Activated CD8-positive, alpha-beta T cell treated with anti-CD3 and anti-CD28 coated beads for 36 hours (primary cell): ENCODE results near the gene MYO1H. TPM values are rescaled to one million over a fixed set of nuclear protein-coding genes. Genes with fewer than 3 reads are reported as not detected.

ENCODE experiments used
- ATAC-seq: fragments of 200-7000 bp; cut with Tn5 transposase; one replicate; pipeline ENCODE4 v1.10.0; 2021; ENCODE audit warnings: mild to moderate bottlenecking, moderate library complexity
- CTCF ChIA-PET: fragments of 350-600 bp; sonication (Branson Sonifier 250); formaldehyde crosslinking; loops from one replicate; lab custom pipeline; 2021; ENCODE audit warnings: antibody characterized with exemption; lab: Charles Lee
- POLR2A ChIA-PET: fragments of 350-600 bp; sonication (Branson Sonifier 250); formaldehyde crosslinking; loops from one replicate; lab custom pipeline; 2021; ENCODE audit warnings: antibody characterized with exemption; lab: Charles Lee
- DNase-seq: peaks from one replicate; pipeline ENCODE4 v3.0.0-alpha.2; 2020
- H3K27ac Mint-ChIP-seq: one replicate; pipeline ENCODE4 v1.8.0; 2021; ENCODE audit warnings: mild to moderate bottlenecking, mixed read lengths
- H3K27me3 Mint-ChIP-seq: one replicate; pipeline ENCODE4 v1.8.0; 2021; ENCODE audit warnings: mixed read lengths
- H3K36me3 Mint-ChIP-seq: one replicate; pipeline ENCODE4 v1.8.0; 2021; ENCODE audit warnings: low read depth, mixed read lengths
- H3K4me1 Mint-ChIP-seq: one replicate; pipeline ENCODE4 v1.8.0; 2021; ENCODE audit warnings: low read depth, mixed read lengths
- H3K4me3 Mint-ChIP-seq: one replicate; pipeline ENCODE4 v1.8.0; 2021; ENCODE audit warnings: mild to moderate bottlenecking, moderate library complexity, mixed read lengths
- H3K9me3 Mint-ChIP-seq: one replicate; pipeline ENCODE4 v1.8.0; 2021; ENCODE audit warnings: mixed read lengths
- intact Hi-C: fragments of 100-400 bp; cut with micrococcal nuclease; formaldehyde crosslinking; loops from one replicate; pipeline ENCODE4 v1.10.0; 2022
- total RNA-seq, 2 experiments: library from RNA; stranded (reverse); gene quantifications; one replicate each; pipeline ENCODE4 v1.2.3, GENCODE V29; 2021
- TF ChIP-seq, protein P1 (sequence below): fragments of 200-600 bp; IDR thresholded peaks from one replicate; pipeline ENCODE4 v1.8.0; 2022; ENCODE audit warnings: antibody characterized with exemption, mild to moderate bottlenecking

Gene MYO1H
- total RNA-seq, 2 experiments from 2014 or later: not detected

DNA sequence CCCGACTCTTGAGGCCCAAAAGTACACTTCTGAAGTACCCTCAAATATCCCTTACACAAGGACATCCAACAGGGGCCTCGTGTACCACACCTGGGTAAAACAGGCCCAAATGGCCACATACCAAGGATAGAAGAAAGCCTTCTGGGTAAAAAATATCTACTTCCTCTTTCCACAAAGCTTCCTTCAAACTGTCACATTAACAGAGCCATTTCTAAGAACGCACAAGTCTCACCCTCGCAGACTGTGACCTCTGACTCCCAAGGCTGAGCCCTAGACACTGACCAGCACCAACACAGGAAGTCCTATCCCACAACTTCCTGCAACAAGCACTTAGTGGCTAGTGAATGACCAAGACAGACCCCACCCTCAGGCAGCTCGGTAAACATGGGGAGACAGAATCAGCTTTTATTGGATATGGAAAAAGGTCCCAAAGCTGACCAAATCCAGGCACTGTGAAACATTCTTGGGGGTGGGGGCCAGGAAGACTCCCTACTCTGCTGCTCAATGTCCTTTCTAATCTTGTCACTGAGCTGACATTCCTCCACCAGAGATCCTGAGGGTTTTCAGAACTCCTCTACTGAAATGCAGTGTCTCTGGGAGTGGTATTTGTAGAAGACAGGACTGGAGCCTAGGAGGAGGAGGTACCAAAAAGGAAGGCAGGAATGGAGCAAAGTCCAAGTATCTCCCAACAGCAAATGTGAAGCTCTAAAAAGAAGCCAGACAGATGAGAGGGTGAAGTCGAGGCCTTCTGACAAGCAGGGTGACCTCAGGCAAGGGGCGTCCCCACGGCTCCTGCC is 113.5 kb downstream of the MYO1H start:
- CTCF ChIA-PET: interaction anchor here (0.9 kb wide), 1 partner anchor 392 kb away, joined by 3 read pairs; no protein-coding TSS in a partner anchor
- no peak for ATAC-seq
- H3K27me3 Mint-ChIP-seq: no peaks in the 10 kb centered on the region
- intact Hi-C loops: no loop called here
- POLR2A ChIA-PET: no interaction called here
- TF ChIP-seq, protein P1, sequence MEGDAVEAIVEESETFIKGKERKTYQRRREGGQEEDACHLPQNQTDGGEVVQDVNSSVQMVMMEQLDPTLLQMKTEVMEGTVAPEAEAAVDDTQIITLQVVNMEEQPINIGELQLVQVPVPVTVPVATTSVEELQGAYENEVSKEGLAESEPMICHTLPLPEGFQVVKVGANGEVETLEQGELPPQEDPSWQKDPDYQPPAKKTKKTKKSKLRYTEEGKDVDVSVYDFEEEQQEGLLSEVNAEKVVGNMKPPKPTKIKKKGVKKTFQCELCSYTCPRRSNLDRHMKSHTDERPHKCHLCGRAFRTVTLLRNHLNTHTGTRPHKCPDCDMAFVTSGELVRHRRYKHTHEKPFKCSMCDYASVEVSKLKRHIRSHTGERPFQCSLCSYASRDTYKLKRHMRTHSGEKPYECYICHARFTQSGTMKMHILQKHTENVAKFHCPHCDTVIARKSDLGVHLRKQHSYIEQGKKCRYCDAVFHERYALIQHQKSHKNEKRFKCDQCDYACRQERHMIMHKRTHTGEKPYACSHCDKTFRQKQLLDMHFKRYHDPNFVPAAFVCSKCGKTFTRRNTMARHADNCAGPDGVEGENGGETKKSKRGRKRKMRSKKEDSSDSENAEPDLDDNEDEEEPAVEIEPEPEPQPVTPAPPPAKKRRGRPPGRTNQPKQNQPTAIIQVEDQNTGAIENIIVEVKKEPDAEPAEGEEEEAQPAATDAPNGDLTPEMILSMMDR: no peak
- peaks cover 37% of the 10 kb centered on the region for H3K4me1 Mint-ChIP-seq
- H3K4me3 Mint-ChIP-seq: no peak overlapping the region
- H3K27ac Mint-ChIP-seq: peak overlapping the region; percentile 77
- H3K36me3 Mint-ChIP-seq: peaks cover 16% of the 10 kb centered on the region
- H3K9me3 Mint-ChIP-seq: no peaks in the 10 kb centered on the region
- no peak for DNase-seq

DNA sequence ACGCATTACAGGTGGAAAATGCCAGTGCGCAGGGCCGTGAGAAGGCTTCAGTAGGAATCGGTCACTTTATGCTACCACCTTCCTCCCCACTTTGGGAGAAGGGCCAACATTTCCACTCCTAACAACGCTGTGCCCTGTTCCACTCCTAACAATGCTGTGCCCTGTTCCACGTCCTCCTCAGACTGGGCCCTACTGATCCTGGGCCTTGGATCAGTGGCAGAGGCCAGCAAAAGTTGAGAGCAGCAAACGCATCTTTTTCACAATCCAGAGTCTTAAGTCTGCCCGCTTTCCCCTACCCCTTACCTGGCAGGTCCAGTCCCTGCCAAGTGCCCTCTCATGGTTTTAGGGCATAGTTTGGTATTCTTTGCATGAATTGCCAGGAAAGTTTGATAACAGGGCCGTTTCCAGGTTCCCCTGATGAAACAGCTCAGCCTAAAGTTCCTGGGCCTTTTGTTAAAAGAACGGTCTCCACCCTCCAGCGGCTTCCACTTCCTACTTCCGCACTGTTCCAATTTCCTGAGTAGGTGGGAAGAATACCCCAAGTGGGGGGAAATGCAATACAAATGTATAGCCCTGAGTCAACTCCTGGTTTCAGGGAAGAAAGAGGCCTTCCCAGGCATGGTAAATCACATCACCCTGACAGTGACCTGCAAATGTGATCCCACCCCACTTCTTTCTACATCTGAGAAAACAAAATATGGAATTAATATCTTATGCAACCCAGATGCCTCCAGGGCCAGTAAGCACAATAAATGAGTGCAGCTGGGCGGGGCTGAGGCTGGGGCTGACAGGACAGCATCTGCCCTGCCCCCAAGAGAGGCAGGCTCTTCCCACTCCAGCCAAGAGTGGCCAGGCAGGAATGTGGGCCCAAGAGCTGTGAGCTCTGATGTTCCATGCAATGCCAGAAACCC is 114.4 kb downstream of the MYO1H start:
- ChIA-PET CTCF (interaction anchor here (0.9 to 1.8 kb wide), 4 partner anchors 34 to 391 kb away, joined by 3 to 7 read pairs (median 4); no protein-coding TSS in a partner anchor), POLR2A (interaction anchor here (0.9 to 1.3 kb wide), 2 partner anchors 9 to 15 kb away, joined by 4 to 5 read pairs; partner anchors contain the start of genes KCTD10 and UBE3B)
- no peak overlapping the region for H3K27ac Mint-ChIP-seq
- ATAC-seq (no peak), DNase-seq (no peak)
- no peaks in the 10 kb centered on the region for H3K9me3 Mint-ChIP-seq
- TF ChIP-seq, protein P1: no peak
- peaks cover 37% of the 10 kb centered on the region for H3K4me1 Mint-ChIP-seq
- H3K36me3 Mint-ChIP-seq: peaks cover 12% of the 10 kb centered on the region
- H3K4me3 Mint-ChIP-seq: no peak overlapping the region
- H3K27me3 Mint-ChIP-seq: no peaks in the 10 kb centered on the region
- intact Hi-C loops: no loop called here

DNA sequence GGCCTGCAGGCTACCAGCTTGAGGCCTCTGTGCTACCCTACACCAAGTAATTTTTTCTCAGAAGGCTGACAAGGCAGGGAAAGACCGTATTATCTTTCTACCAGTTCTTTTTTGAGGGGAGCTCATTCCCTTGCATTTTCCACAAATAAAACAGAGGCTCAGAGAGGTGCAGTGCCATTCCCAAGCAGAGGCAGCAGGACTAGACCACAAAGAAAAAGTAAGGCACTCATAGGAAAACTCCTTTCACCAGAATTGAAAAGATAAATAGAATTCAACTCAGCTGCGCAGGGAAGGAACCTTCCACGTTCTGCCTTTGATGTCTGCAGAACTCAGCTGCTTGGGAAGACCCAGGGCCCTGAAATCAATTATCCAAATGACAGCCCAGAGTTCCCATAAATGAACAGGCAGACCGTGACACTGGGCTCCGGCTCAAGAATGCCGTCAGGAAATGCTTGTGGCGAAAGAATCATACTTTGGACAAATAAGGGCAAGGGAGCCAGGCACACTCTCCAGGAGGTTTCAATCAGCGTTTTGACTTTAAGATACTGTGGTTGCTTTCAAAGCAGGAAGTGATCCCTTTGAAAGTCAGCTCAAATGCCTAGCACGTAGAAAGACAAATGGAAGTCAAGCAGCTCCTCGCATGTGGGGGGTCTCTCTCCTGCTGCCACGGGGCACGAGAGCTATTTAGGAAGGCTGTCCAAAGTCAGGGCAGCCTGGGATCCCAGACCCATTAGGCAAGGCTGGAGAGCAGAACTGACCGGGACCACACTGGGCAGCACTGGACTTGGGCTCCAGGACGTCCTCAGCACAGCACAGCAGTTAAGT is 115.4 kb downstream of the MYO1H start:
- no peak overlapping the region for H3K4me3 Mint-ChIP-seq

DNA sequence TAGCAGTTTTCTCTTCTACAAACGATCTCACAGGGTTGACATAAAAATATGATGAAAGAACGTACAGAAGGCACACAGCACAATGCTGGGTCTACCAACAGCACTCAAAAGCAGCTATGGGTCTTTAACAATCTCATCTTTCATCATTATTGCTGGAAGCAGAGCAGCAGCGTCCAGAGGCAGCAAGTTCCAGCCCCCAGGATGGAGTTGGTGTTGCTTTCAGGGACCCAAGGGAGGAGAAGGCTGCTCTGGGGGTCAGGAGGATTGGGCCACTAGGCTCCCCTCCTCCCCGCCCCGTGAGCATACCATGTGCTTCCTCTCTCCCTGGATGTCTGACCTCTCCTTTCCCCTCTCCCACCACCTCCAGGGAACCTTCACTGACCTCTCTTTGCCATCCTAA is 116.1 kb downstream of the MYO1H start:
- POLR2A ChIA-PET: interaction anchor here (1.3 kb wide), 1 partner anchor 13 kb away, joined by 5 read pairs; the partner anchor contains the start of genes KCTD10 and UBE3B
- no peak for ATAC-seq
- H3K9me3 Mint-ChIP-seq: no peaks in the 10 kb centered on the region
- no peak overlapping the region for H3K27ac Mint-ChIP-seq
- no peaks in the 10 kb centered on the region for H3K27me3 Mint-ChIP-seq
- CTCF ChIA-PET: interaction anchor here (1.0 to 1.8 kb wide), 4 partner anchors 9 to 70 kb away, joined by 3 to 7 read pairs (median 4); no protein-coding TSS in a partner anchor
- DNase-seq: no peak
- peaks cover 33% of the 10 kb centered on the region for H3K4me1 Mint-ChIP-seq
- peaks cover 9% of the 10 kb centered on the region for H3K36me3 Mint-ChIP-seq
- no peak overlapping the region for H3K4me3 Mint-ChIP-seq
- TF ChIP-seq, protein P1: no peak
- intact Hi-C loops: no loop called here

More for the DNA sequence above, 115.4 kb downstream of the MYO1H start:
- Mint-ChIP-seq H3K4me1 (peaks cover 35% of the 10 kb centered on the region), H3K27me3 (no peaks in the 10 kb centered on the region), H3K9me3 (no peaks in the 10 kb centered on the region), H3K36me3 (peaks cover 7% of the 10 kb centered on the region), H3K27ac (peak overlapping the region; percentile 17)
- ATAC-seq (peak; percentile 49), DNase-seq (no peak)
- ChIA-PET POLR2A (interaction anchor here (0.9 to 1.3 kb wide), 2 partner anchors 10 to 14 kb away, joined by 4 to 5 read pairs; partner anchors contain the start of genes KCTD10 and UBE3B), CTCF (interaction anchor here (1.0 to 1.8 kb wide), 5 partner anchors 10 to 312 kb away, joined by 3 to 7 read pairs (median 3); no protein-coding TSS in a partner anchor)
- TF ChIP-seq, protein P1: no peak
- intact Hi-C loops: no loop called here
